K562 (cell line): ENCODE data around the gene NCCRP1. TPM values are rescaled to one million over a fixed set of nuclear protein-coding genes. Genes with fewer than 3 reads are reported as not detected.

Experiments used
- ATF7 ChIP-seq: fragments of 450-650 bp; IDR thresholded peaks from 2 replicates; pipeline ENCODE4 v1.7.1; 2014; ENCODE audit warnings: mild to moderate bottlenecking, moderate library complexity
- CC2D1A ChIP-seq: fragments of 450-650 bp; IDR thresholded peaks from 2 replicates; pipeline ENCODE4 v1.6.1; 2017; ENCODE audit warnings: mild to moderate bottlenecking
- FOXM1 ChIP-seq, 2 experiments: fragments of 450-650 bp in 1 of 2; sonication (generic) in 1 of 2; formaldehyde crosslinking in 1 of 2; IDR thresholded peaks; 2 replicates each; pipeline versions ENCODE4 v1.6.1 to v1.9.0; 2017 to 2022; ENCODE audit warnings: low read depth in 2 of 2, mild to moderate bottlenecking in 2 of 2, missing genetic modification reagents in 1 of 2, moderate library complexity in 1 of 2
- FOXO4 ChIP-seq: fragments of 450-650 bp; formaldehyde crosslinking; IDR thresholded peaks from 2 replicates; pipeline ENCODE4 v1.4.0; 2020; ENCODE audit warnings: mild to moderate bottlenecking, moderate library complexity
- HMG20A ChIP-seq: fragments of 450-650 bp; formaldehyde crosslinking; conservative IDR thresholded peaks from 2 replicates; pipeline ENCODE4 v1.4.0; 2020; ENCODE audit warnings: mild to moderate bottlenecking, mixed read lengths
- MCM7 ChIP-seq, 2 experiments: fragments of 450-650 bp; IDR thresholded peaks; 2 replicates each; pipeline ENCODE4 v1.6.1; 2016 to 2018
- NRF1 ChIP-seq, 2 experiments: fragments of 450-650 bp; IDR thresholded peaks in 1 of 2; conservative IDR thresholded peaks in 1 of 2; 2 replicates each; pipeline ENCODE4 v1.6.1; 2014; ENCODE audit warnings: mild to moderate bottlenecking in 2 of 2
- PHB2 ChIP-seq: fragments of 450-650 bp; IDR thresholded peaks from 2 replicates; pipeline ENCODE4 v1.6.1; 2017; ENCODE audit warnings: low read depth
- RB1 ChIP-seq: fragments of 450-650 bp; IDR thresholded peaks from 2 replicates; pipeline ENCODE4 v1.6.1; 2017; ENCODE audit warnings: low read depth, mild to moderate bottlenecking
- RERE ChIP-seq: sonication (generic); formaldehyde crosslinking; IDR thresholded peaks from 2 replicates; pipeline ENCODE4 v1.8.0; 2023; ENCODE audit warnings: missing genetic modification reagents, mild to moderate bottlenecking, borderline replicate concordance
- SMAD2 ChIP-seq: fragments of 150-350 bp; IDR thresholded peaks from 2 replicates; pipeline ENCODE4 v1.6.1; 2014; ENCODE audit warnings: low read depth, mild to moderate bottlenecking, low read length
- SRSF3 ChIP-seq: fragments of 200-400 bp; formaldehyde crosslinking; IDR thresholded peaks from 2 replicates; pipeline ENCODE4 v1.6.1; 2016; ENCODE audit warnings: mild to moderate bottlenecking, low read length, moderate library complexity; ENCODE audit not compliant: insufficient read depth
- SRSF7 ChIP-seq: fragments of 200-400 bp; formaldehyde crosslinking; optimal IDR thresholded peaks from 2 replicates; pipeline ENCODE3; 2017; ENCODE audit warnings: mild to moderate bottlenecking, low read depth, low read length
- TBP ChIP-seq: optimal IDR thresholded peaks from 2 replicates; pipeline ENCODE3; 2011; ENCODE audit warnings: low read depth, low read length, improper control_type of control experiment
- ZC3H4 ChIP-seq: sonication (generic); formaldehyde crosslinking; IDR thresholded peaks from 2 replicates; pipeline ENCODE4 v1.9.0; 2021; ENCODE audit warnings: missing genetic modification reagents, borderline replicate concordance
- ZHX1 ChIP-seq: fragments of 150-350 bp; conservative IDR thresholded peaks from 2 replicates; pipeline ENCODE4 v1.6.1; 2014; ENCODE audit warnings: low read length
- ZNF24 ChIP-seq: fragments of 450-650 bp; IDR thresholded peaks from 2 replicates; pipeline ENCODE4 v1.6.1; 2016
- ZNF280B ChIP-seq: fragments of 250-450 bp; sonication (Bioruptor Pico); IDR thresholded peaks from 2 replicates; pipeline ENCODE4 v1.5.1; 2021; ENCODE audit warnings: mild to moderate bottlenecking
- ZNF507 ChIP-seq: conservative IDR thresholded peaks from 2 replicates; pipeline ENCODE4 v1.6.1; 2017; ENCODE audit warnings: missing genetic modification characterization, missing compliant biosample characterization
- polyA plus RNA-seq, 8 experiments: library from polyadenylated mRNA; depleted of rRNA in 4 of 8; stranded (reverse) in 5 of 8; unstranded in 3 of 8; fragments of >200 nt; fragmentation: Nextera tagmentation in 2 of 8; fragmentation: Illumina TruSeq in 1 of 8; extraction: Ambion mirVana in 2 of 8; extraction: Trizol in 1 of 8; gene quantifications; 2 replicates each; pipeline versions ENCODE4 v1.2.1 to v1.2.3, GENCODE V29; 2011 to 2014; ENCODE audit warnings: inconsistent platforms in 1 of 8, missing spikeins in 1 of 8
- total RNA-seq, 7 experiments: library from RNA; depleted of rRNA in 6 of 7; stranded (reverse); fragments of >200 nt in 6 of 7; fragmentation: Illumina TruSeq in 2 of 7; extraction: Trizol in 2 of 7; gene quantifications; 2 replicates each; pipeline versions ENCODE4 v1.2.1 to v1.2.3, GENCODE V29; 2011 to 2021; ENCODE audit warnings: low replicate concordance in 1 of 7

Gene NCCRP1
- total and polyA plus RNA-seq, 9 of the 15 experiments (the other 6 are each of a cell fraction or from before 2014, with no cell fraction given) = 0.05 TPM; not detected in 8

GRCh38 chr19:39212375-39212742 is 15.6 kb downstream of the NCCRP1 start (continued):
- no peak for TF ChIP-seq MCM7 (IDR thresholded peaks at IDR 0.05)
- no peak for TF ChIP-seq NRF1 (conservative IDR thresholded peaks at IDR 0.05 in 1 of 2, IDR thresholded peaks at IDR 0.05 in 1 of 2)
- TF ChIP-seq PHB2 = no peak
- no peak for TF ChIP-seq TBP
- TF ChIP-seq ZNF507 (tag) = no peak
- 0 out of 2 replicates have a peak, but pooled peaks have one; percentile 21 for TF ChIP-seq ZNF24
- TF ChIP-seq SRSF3 = no peak
- TF ChIP-seq ZNF280B (CRISPR knock-in tag) = no peak
- TF ChIP-seq HMG20A (CRISPR knock-in tag) = no peak
- no peak for TF ChIP-seq FOXO4 (CRISPR knock-in tag)
- TF ChIP-seq SRSF7 = no peak
- TF ChIP-seq FOXM1 (IDR thresholded peaks at IDR 0.05; ENCODE audit: low read depth) = no peak
- TF ChIP-seq FOXM1 (CRISPR knock-in tag; IDR thresholded peaks at IDR 0.05; ENCODE audit: low read depth) = no peak
- TF ChIP-seq SMAD2 = no peak
- TF ChIP-seq ZHX1 = no peak
- no peak for TF ChIP-seq ZC3H4
- TF ChIP-seq RB1 = peak; percentile 63; the same call in 1 of the 2 replicates
- TF ChIP-seq ATF7 = peak; percentile 51; the same call in 1 of the 2 replicates
- TF ChIP-seq RERE = no peak
- TF ChIP-seq CC2D1A = peak; percentile 92
